Gastrocnemius medialis (tissue), 4 donors: ENCODE data around the gene GPR146. TPM values are rescaled to one million over a fixed set of nuclear protein-coding genes. Genes with fewer than 3 reads are reported as not detected.

Experiments
- ATAC-seq, 2 donors: fragments of 150-250 bp; one replicate each; pipeline ENCODE4 v1.9.1; 2016
- DNase-seq, 2 donors: peaks; one replicate each; pipeline ENCODE4 v3.0.0-alpha.2; 2019
- H3K27ac ChIP-seq, 4 donors: fragments of 200-600 bp; sonication (generic); 1 replicate in 1 of 4; 2 replicates in 3 of 4; pipeline ENCODE4 v1.5.1; 2016 to 2018; ENCODE audit warnings: mild to moderate bottlenecking in 2 of 4, moderate library complexity in 1 of 4
- H3K27me3 ChIP-seq, 3 donors: fragments of 200-600 bp; sonication (generic) in 2 of 3; 1 replicate in 1 of 3; 2 replicates in 2 of 3; pipeline versions ENCODE4 v1.5.1 to v1.6.0; 2016 to 2019; ENCODE audit warnings: mild to moderate bottlenecking in 1 of 3, moderate library complexity in 1 of 3
- H3K36me3 ChIP-seq, 2 donors: fragments of 200-600 bp; sonication (generic) in 1 of 2; one replicate each; pipeline ENCODE4 v1.5.1; 2017 to 2018
- H3K4me1 ChIP-seq, 2 donors: fragments of 200-600 bp; sonication (generic) in 1 of 2; one replicate each; pipeline ENCODE4 v1.5.1; 2016 to 2017; ENCODE audit warnings: mild to moderate bottlenecking in 2 of 2
- H3K4me3 ChIP-seq, 4 donors: fragments of 200-600 bp; sonication (generic) in 3 of 4; 1 replicate in 1 of 4; 2 replicates in 3 of 4; pipeline ENCODE4 v1.5.1; 2016 to 2019; ENCODE audit warnings: mild to moderate bottlenecking in 2 of 4
- H3K9me3 ChIP-seq, 3 donors: fragments of 200-600 bp; sonication (generic) in 2 of 3; 1 replicate in 1 of 3; 2 replicates in 2 of 3; pipeline ENCODE4 v1.5.1; 2016 to 2019
- POLR2A ChIP-seq, 2 donors: fragments of 450-650 bp; IDR thresholded peaks; one replicate each; pipeline ENCODE4 v1.6.1; 2017; ENCODE audit warnings: antibody characterized with exemption in 2 of 2, mild to moderate bottlenecking in 2 of 2, moderate library complexity in 2 of 2
- in situ Hi-C, 4 donors: fragments of 200-750 bp; cut with MboI; loops; one replicate each; pipeline versions ENCODE4 v1.15.0 to v1.8.0; 2017; ENCODE audit warnings: low sequenced_read_pairs in 4 of 4
- intact Hi-C: fragments of 100-400 bp; cut with DNase I; formaldehyde crosslinking; loops from one replicate; pipeline ENCODE4 v1.15.1; 2023; ENCODE audit warnings: low total_unique reads
- total RNA-seq, 4 donors: library from RNA; depleted of rRNA; stranded (reverse); fragments of >200 nt; gene quantifications; one replicate each; pipeline versions ENCODE4 v1.1.0 to v1.2.3, GENCODE V29; 2016
- TF ChIP-seq, protein P1 (sequence below), 5 experiments: fragments of 450-650 bp in 3 of 5; fragments of 200-600 bp in 2 of 5; sonication (generic) in 2 of 5; IDR thresholded peaks in 4 of 5; conservative IDR thresholded peaks in 1 of 5; 1 replicate in 4 of 5; 2 replicates in 1 of 5; pipeline ENCODE4 v1.5.1; 2016 to 2019; ENCODE audit warnings: antibody characterized with exemption in 5 of 5, mild to moderate bottlenecking in 3 of 5, moderate library complexity in 3 of 5

GPR146 gene
- total RNA-seq, 4 donors from 2014 or later, result 23.3 to 43.8 (median 29.5) TPM

DNA sequence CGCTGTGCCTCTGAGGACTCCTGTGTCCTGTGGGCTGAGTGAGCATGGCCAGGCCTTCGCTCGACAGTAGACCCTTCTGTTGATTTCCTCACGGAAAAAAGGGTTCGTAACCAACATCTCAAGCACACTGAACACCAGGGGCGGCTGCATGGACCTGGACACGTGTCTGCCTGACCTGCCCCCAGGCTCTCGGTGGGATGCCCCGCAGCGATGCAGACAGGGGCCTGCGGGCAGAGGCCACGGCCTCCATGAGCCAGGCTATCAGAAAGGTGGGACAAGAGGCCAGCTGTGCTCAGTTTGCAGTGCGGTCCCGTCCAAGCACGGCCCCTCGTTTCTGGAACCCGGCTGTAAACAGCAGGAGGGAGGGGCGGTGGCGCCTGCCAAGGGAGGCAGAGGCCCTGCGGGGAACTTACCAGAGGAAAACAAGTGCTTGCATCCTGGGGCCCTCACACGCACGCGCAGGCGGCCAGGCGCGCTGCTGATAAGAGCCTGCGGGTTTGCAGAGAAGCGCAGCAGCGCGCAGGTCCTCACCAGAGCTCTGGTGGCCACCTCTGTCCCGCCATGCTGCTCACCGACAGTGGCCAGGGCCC, 10.6 kb downstream of the GPR146 start:
- peak overlapping the region; percentile 41 to 73 (median 68) for H3K27ac ChIP-seq
- TF ChIP-seq, protein P1, sequence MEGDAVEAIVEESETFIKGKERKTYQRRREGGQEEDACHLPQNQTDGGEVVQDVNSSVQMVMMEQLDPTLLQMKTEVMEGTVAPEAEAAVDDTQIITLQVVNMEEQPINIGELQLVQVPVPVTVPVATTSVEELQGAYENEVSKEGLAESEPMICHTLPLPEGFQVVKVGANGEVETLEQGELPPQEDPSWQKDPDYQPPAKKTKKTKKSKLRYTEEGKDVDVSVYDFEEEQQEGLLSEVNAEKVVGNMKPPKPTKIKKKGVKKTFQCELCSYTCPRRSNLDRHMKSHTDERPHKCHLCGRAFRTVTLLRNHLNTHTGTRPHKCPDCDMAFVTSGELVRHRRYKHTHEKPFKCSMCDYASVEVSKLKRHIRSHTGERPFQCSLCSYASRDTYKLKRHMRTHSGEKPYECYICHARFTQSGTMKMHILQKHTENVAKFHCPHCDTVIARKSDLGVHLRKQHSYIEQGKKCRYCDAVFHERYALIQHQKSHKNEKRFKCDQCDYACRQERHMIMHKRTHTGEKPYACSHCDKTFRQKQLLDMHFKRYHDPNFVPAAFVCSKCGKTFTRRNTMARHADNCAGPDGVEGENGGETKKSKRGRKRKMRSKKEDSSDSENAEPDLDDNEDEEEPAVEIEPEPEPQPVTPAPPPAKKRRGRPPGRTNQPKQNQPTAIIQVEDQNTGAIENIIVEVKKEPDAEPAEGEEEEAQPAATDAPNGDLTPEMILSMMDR (IDR thresholded peaks at IDR 0.05 in 4 of 5, conservative IDR thresholded peaks at IDR 0.05 in 1 of 5), result no peak
- TF ChIP-seq POLR2A (IDR thresholded peaks at IDR 0.05), result no peak
- intact Hi-C loops, result no loop called here
- peak in 1 of 2 donors; percentile 20 for ATAC-seq
- in situ Hi-C loops, result no loop called here
- H3K4me3 ChIP-seq, result peak overlapping the region; percentile 34 to 48 (median 40)
- H3K27me3 ChIP-seq, result no peaks in the 10 kb centered on the region
- peaks cover 30 to 47% of the 10 kb centered on the region in 2 donors for H3K4me1 ChIP-seq
- DNase-seq, result peak in 1 of 2 donors; percentile 42
- H3K9me3 ChIP-seq, result no peaks in the 10 kb centered on the region
- peaks cover 0 to 4% of the 10 kb centered on the region in 2 donors for H3K36me3 ChIP-seq

DNA sequence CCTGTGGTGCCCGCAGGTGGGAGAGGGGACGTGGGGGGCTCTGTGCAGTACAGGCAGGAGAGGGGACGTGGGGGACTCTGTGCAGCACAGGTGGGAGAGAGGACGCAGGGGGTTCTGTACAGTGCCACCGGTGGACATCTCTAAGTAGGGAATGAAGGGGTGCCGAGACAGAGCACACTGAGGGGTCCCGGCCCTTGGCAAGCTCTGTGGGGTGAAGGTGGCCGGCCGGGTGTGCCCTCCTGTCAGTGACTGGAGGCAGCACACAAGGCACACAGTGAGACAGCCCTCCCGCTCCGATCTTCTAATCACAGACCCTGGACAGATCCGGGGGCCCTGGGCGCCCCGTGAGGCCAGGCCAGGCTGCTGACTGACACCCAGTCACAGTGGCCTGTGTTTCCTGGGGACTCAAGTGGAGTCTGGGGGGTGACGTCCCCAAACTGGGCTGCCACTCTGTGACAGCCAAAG, 11.2 kb downstream of the GPR146 start:
- intact Hi-C loops, result no loop called here
- in situ Hi-C loops, result no loop called here
- Histone ChIP-seq H3K36me3 (peaks cover 0 to 4% of the 10 kb centered on the region in 2 donors), H3K27me3 (no peaks in the 10 kb centered on the region), H3K4me3 (peak overlapping the region; percentile 34 to 48 (median 40)), H3K9me3 (no peaks in the 10 kb centered on the region), H3K4me1 (peaks cover 30 to 41% of the 10 kb centered on the region in 2 donors), H3K27ac (peak overlapping the region; percentile 37 to 73 (median 60))
- no peak for DNase-seq
- TF ChIP-seq, protein P1 (IDR thresholded peaks at IDR 0.05 in 4 of 5, conservative IDR thresholded peaks at IDR 0.05 in 1 of 5), result no peak
- TF ChIP-seq POLR2A (IDR thresholded peaks at IDR 0.05), result no peak
- no peak for ATAC-seq

DNA sequence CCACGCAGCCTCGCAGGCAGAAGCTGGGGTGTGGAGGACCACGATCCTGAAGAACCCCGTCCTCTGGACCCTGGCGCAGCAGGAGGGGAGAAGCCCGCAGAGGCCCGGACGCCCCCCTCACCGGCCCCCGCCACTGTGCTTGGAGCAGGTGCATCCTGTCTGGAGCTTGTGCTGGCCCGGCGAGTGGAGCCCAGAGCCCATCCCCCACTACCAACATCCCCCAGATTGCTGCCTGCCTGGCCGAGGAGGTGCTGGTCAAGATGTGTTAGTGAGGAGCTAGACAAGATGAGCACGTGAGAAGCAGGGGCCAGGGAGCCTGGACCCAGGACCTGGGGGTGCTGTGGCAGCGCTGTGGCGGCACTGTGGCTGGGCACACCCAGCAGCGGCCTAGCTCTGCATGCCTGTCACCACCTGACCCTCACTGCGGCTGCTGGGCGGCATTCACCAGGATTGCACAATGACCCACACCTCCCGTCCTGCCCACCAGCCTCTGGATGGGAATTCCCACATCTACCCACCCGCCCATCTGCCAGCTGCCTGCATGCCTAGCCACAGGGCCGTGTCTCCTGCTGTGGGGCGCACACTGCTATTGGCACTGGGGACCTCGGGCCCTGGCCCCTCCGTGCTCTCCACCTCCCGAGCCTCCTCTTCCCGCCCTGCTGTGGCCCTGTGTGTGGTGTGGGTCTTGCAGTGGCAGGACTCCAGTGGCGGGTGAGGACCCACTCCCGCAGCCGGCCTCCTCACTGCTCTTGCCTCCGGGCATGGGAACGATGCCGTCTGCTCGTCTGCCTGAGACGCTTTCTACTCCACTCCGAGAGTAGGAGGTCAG, 11.8 kb downstream of the GPR146 start:
- DNase-seq, result peak in 1 of 2 donors; percentile 60

DNA sequence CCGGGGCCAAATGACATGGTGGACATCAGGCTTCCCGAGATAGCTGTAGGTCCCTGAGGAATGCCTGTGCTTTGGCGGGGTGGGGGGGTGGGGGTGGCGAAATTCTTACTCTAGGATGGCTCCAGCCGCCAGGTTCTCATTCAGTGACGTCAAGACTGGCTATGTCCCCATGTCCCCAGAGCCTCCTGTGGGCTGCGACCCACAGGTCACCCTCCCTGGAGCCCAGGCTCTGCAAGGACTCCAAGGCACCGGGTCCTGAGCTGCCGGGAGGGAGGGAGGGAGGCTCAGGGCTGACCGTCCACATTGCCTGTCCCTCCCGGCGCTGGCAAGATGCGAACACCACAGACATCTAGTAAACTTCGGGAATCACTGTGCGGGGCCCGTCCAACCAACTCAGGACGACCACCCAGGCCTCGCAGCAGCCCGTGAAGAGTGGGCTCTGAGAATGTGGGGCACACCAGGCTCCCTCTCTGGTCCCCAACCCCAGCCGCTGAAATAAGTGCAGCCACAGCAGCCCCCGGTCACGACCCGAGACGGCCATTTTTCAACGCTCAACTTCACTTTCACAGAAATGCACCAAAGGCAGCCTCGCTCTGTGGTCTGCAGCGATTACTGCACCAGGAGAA, 12.6 kb downstream of the GPR146 start:
- intact Hi-C loops (no loop called here), in situ Hi-C loops (no loop called here)
- no peaks in the 10 kb centered on the region for H3K27me3 ChIP-seq
- TF ChIP-seq, protein P1 (IDR thresholded peaks at IDR 0.05 in 4 of 5, conservative IDR thresholded peaks at IDR 0.05 in 1 of 5), result no peak
- no peak for TF ChIP-seq POLR2A (IDR thresholded peaks at IDR 0.05)
- H3K36me3 ChIP-seq, result peaks cover 0 to 4% of the 10 kb centered on the region in 2 donors
- ATAC-seq (no peak), DNase-seq (no peak)
- H3K27ac ChIP-seq, result no peak overlapping the region
- no peaks in the 10 kb centered on the region for H3K9me3 ChIP-seq
- peaks cover 18 to 28% of the 10 kb centered on the region in 2 donors for H3K4me1 ChIP-seq
- peak overlapping the region in 1 of 4 donors; percentile 48 for H3K4me3 ChIP-seq

More for the DNA sequence above, 11.8 kb downstream of the GPR146 start:
- in situ Hi-C loops, result no loop called here
- Histone ChIP-seq H3K36me3 (peaks cover 0 to 4% of the 10 kb centered on the region in 2 donors), H3K4me3 (peak overlapping the region; percentile 34 to 48 (median 40)), H3K9me3 (no peaks in the 10 kb centered on the region), H3K27ac (peak overlapping the region; percentile 37 to 73 (median 60)), H3K27me3 (no peaks in the 10 kb centered on the region), H3K4me1 (peaks cover 25 to 35% of the 10 kb centered on the region in 2 donors)
- ATAC-seq, result peak; percentile 26 to 50
- intact Hi-C loops, result no loop called here
- TF ChIP-seq, protein P1 (IDR thresholded peaks at IDR 0.05 in 4 of 5, conservative IDR thresholded peaks at IDR 0.05 in 1 of 5), result no peak
- TF ChIP-seq POLR2A (IDR thresholded peaks at IDR 0.05), result no peak
